Measurements from ENCODE around the gene PCDHGA7. TPM values are rescaled to one million over a fixed set of nuclear protein-coding genes. Genes with fewer than 3 reads are reported as not detected.

The PCDHGA7 gene
- total RNA-seq, 1 experiment from 2014 or later: 0.56 TPM

DNA sequence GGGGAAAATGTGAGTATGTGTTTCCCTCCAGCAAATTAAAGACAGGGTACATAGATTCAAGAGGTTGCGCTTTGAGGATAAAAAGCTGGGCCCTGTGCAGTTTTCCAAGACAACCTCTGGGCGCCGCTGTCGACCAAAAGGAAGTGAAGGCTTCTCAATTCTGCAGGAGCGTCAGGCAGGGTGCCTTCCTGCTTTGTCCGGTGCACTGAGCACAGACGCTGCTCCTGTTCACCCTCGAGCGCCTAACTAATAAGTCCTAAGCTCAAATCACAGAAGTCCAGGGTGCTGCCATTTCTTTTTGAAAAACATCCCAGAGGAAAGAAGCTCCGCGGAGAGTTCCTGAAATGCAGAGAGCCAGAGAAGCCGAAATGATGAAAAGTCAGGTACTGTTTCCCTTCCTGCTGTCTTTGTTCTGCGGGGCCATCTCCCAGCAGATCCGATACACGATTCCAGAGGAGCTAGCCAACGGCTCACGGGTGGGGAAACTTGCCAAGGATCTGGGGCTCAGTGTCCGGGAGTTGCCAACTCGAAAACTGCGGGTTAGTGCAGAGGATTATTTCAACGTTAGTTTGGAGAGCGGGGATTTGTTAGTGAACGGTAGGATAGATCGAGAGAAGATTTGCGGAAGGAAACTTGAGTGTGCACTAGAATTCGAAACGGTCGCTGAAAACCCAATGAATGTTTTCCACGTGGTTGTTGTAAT lies 32.5 kb upstream of the PCDHGA7 start, which contains the start of gene PCDHGB1:
TSS of gene PCDHGB1 (plus strand) at position 183 of the 703 bp plus-strand sequence. CDS start at position 345, 162 bp downstream.
- Mint-ChIP-seq H3K27me3 (ENCODE audit: insufficient read depth, unreplicated experiment) (no peaks in the 10 kb centered on the region), H3K27ac (ENCODE audit: low read depth, unreplicated experiment) (no peak within 1 kb of the TSS), H3K36me3 (ENCODE audit: insufficient read depth, unreplicated experiment) (no peaks in the 10 kb centered on the region), H3K9me3 (ENCODE audit: unreplicated experiment) (peaks cover 33% of the 10 kb centered on the region), H3K4me3 (ENCODE audit: unreplicated experiment) (peak within 1 kb of the TSS; percentile 30), H3K4me1 (ENCODE audit: insufficient read depth, unreplicated experiment) (no peaks in the 10 kb centered on the region)
- no TSS peak for BruUV-seq (replicated peaks)
- CTCF ChIA-PET: interaction anchor here (0.6 to 1.7 kb wide), 7 partner anchors 12 to 214 kb away, joined by 3 to 6 read pairs (median 3); partner anchors contain the start of gene PCDHGA2
- TF ChIP-seq, protein P1, sequence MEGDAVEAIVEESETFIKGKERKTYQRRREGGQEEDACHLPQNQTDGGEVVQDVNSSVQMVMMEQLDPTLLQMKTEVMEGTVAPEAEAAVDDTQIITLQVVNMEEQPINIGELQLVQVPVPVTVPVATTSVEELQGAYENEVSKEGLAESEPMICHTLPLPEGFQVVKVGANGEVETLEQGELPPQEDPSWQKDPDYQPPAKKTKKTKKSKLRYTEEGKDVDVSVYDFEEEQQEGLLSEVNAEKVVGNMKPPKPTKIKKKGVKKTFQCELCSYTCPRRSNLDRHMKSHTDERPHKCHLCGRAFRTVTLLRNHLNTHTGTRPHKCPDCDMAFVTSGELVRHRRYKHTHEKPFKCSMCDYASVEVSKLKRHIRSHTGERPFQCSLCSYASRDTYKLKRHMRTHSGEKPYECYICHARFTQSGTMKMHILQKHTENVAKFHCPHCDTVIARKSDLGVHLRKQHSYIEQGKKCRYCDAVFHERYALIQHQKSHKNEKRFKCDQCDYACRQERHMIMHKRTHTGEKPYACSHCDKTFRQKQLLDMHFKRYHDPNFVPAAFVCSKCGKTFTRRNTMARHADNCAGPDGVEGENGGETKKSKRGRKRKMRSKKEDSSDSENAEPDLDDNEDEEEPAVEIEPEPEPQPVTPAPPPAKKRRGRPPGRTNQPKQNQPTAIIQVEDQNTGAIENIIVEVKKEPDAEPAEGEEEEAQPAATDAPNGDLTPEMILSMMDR (IDR thresholded peaks at IDR 0.05; ENCODE audit: unreplicated experiment): peak; percentile 29
- POLR2A ChIA-PET: no interaction called here
- intact Hi-C loops (cut with micrococcal nuclease): no loop called here
- peak; percentile 58 for DNase-seq (ENCODE audit: unreplicated experiment)

DNA sequence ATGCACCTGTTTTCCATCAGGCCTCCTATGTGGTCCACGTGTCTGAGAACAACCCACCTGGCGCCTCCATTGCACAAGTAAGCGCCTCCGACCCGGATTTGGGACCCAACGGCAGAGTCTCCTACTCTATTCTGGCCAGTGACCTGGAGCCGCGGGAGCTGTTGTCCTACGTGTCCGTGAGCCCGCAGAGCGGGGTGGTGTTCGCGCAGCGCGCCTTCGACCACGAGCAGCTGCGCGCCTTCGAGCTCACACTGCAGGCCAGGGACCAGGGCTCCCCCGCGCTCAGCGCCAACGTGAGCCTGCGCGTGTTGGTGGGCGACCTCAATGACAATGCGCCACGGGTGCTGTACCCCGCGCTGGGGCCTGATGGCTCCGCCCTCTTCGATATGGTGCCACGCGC lies 31.0 kb upstream of the PCDHGA7 start:
- no peak overlapping the region for H3K4me3 Mint-ChIP-seq (ENCODE audit: unreplicated experiment)
- intact Hi-C loops (cut with micrococcal nuclease): no loop called here
- BruUV-seq (replicated peaks): no TSS peak
- ChIA-PET POLR2A (no interaction called here), CTCF (interaction anchor here (0.6 kb wide), 1 partner anchor 21 kb away, joined by 5 read pairs; the partner anchor contains the start of gene PCDHGA1)
- H3K27ac Mint-ChIP-seq (ENCODE audit: low read depth, unreplicated experiment): no peak overlapping the region
- peaks cover 42% of the 10 kb centered on the region for H3K9me3 Mint-ChIP-seq (ENCODE audit: unreplicated experiment)
- no peaks in the 10 kb centered on the region for H3K4me1 Mint-ChIP-seq (ENCODE audit: insufficient read depth, unreplicated experiment)
- TF ChIP-seq, protein P1 (IDR thresholded peaks at IDR 0.05; ENCODE audit: unreplicated experiment): no peak
- H3K27me3 Mint-ChIP-seq (ENCODE audit: insufficient read depth, unreplicated experiment): no peaks in the 10 kb centered on the region
- no peak for DNase-seq (ENCODE audit: unreplicated experiment)
- H3K36me3 Mint-ChIP-seq (ENCODE audit: insufficient read depth, unreplicated experiment): no peaks in the 10 kb centered on the region

DNA sequence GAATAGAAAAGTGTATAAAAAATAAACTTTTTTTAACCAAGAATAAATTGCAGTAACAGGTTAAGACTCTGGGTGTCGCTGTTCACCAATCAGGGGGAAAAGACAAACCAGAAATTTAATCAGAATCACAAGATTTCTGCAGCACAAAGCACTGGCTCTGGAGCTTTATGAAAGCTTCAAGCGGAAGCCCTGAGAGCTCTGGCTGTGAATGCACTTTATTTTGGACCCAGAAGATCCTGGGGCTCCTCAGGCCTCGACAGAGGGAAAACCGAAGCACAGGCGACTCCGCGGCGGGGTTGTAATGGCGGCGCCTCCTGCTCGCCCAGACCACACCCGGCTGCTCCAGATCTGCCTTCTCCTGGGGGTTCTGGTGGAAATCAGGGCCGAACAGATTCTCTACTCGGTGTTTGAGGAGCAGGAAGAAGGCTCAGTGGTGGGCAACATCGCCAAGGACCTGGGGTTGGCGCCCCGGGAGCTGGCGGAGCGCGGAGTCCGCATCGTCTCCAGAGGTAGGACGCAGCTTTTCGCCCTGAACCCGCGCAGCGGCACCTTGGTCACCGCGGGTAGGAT lies 27.6 kb upstream of the PCDHGA7 start, which contains the start of gene PCDHGA4:
TSS of gene PCDHGA4 (plus strand) at position 122 of the 570 bp plus-strand sequence. CDS start at position 209, 87 bp downstream.
- TF ChIP-seq, protein P1 (IDR thresholded peaks at IDR 0.05; ENCODE audit: unreplicated experiment): no peak
- Mint-ChIP-seq H3K4me1 (ENCODE audit: insufficient read depth, unreplicated experiment) (no peaks in the 10 kb centered on the region), H3K36me3 (ENCODE audit: insufficient read depth, unreplicated experiment) (no peaks in the 10 kb centered on the region), H3K4me3 (ENCODE audit: unreplicated experiment) (no peak within 1 kb of the TSS), H3K27me3 (ENCODE audit: insufficient read depth, unreplicated experiment) (no peaks in the 10 kb centered on the region), H3K27ac (ENCODE audit: low read depth, unreplicated experiment) (no peak within 1 kb of the TSS), H3K9me3 (ENCODE audit: unreplicated experiment) (peaks cover 38% of the 10 kb centered on the region)
- intact Hi-C loops (cut with micrococcal nuclease): no loop called here
- CTCF ChIA-PET: interaction anchor here (0.7 to 2.0 kb wide), 5 partner anchors 11 to 204 kb away, joined by 3 to 8 read pairs (median 3); partner anchors contain the start of genes PCDHGA3 and PCDHGB3
- BruUV-seq (replicated peaks): no TSS peak
- peak; percentile 9 for DNase-seq (ENCODE audit: unreplicated experiment)
- POLR2A ChIA-PET: interaction anchor here (0.9 to 1.6 kb wide), 2 partner anchors 8 to 35 kb away, joined by 3 to 5 read pairs; partner anchors contain the start of gene TAF7

DNA sequence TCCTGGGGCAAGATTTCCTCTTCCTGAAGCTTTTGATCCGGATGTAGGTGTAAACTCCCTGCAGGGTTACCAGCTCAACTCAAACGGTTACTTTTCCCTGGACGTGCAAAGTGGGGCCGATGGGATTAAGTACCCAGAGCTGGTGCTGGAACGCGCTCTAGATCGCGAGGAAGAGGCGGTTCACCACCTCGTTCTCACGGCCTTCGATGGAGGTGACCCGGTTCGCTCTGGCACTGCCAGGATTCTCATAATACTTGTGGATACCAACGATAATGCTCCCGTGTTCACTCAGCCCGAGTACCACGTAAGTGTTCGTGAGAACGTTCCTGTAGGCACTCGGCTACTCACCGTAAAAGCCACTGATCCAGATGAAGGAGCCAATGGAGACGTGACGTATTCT lies 26.9 kb upstream of the PCDHGA7 start:
- POLR2A ChIA-PET: interaction anchor here (0.9 to 1.6 kb wide), 2 partner anchors 9 to 35 kb away, joined by 3 to 5 read pairs; partner anchors contain the start of gene TAF7
- DNase-seq (ENCODE audit: unreplicated experiment): no peak
- intact Hi-C loops (cut with micrococcal nuclease): no loop called here
- Mint-ChIP-seq H3K36me3 (ENCODE audit: insufficient read depth, unreplicated experiment) (no peaks in the 10 kb centered on the region), H3K4me3 (ENCODE audit: unreplicated experiment) (no peak overlapping the region), H3K4me1 (ENCODE audit: insufficient read depth, unreplicated experiment) (no peaks in the 10 kb centered on the region), H3K9me3 (ENCODE audit: unreplicated experiment) (peaks cover 35% of the 10 kb centered on the region), H3K27ac (ENCODE audit: low read depth, unreplicated experiment) (no peak overlapping the region), H3K27me3 (ENCODE audit: insufficient read depth, unreplicated experiment) (no peaks in the 10 kb centered on the region)
- CTCF ChIA-PET: interaction anchor here (0.6 to 2.0 kb wide), 7 partner anchors 9 to 203 kb away, joined by 3 to 8 read pairs (median 3); partner anchors contain the start of genes PCDHGA3 and PCDHGB3
- BruUV-seq (replicated peaks): no TSS peak
- TF ChIP-seq, protein P1 (IDR thresholded peaks at IDR 0.05; ENCODE audit: unreplicated experiment): no peak

Measured in MCF 10A (cell line).